Liver (tissue), 9 donors: ENCODE data around the gene PRIMPOL. TPM values are rescaled to one million over a fixed set of nuclear protein-coding genes. Genes with fewer than 3 reads are reported as not detected.

Experiments
- DNase-seq: peaks from one replicate; pipeline ENCODE4 v3.0.0-alpha.2; 2017; ENCODE audit warnings: low spot score
- H3K27ac ChIP-seq, 2 donors: one replicate each; pipeline ENCODE4 v1.7.0; 2013; ENCODE audit warnings: inconsistent platforms in 2 of 2, low read length in 2 of 2, control low read depth in 1 of 2, low read depth in 1 of 2, mild to moderate bottlenecking in 1 of 2
- H3K27me3 ChIP-seq, 4 donors: one replicate each; pipeline versions ENCODE4 v1.6.1 to v1.7.0; 2013; ENCODE audit warnings: low read length in 3 of 4, inconsistent platforms in 1 of 4, mild to moderate bottlenecking in 1 of 4, moderate library complexity in 1 of 4; ENCODE audit not compliant: control insufficient read depth in 4 of 4, insufficient read depth in 4 of 4
- H3K36me3 ChIP-seq, 4 donors: one replicate each; pipeline versions ENCODE4 v1.6.1 to v1.7.0; 2013; ENCODE audit warnings: low read length in 3 of 4, mild to moderate bottlenecking in 3 of 4, low read depth in 1 of 4, moderate library complexity in 1 of 4; ENCODE audit not compliant: control insufficient read depth in 4 of 4, insufficient read depth in 3 of 4
- H3K4me1 ChIP-seq, 4 donors: one replicate each; pipeline versions ENCODE4 v1.6.1 to v1.7.0; 2013; ENCODE audit warnings: low read length in 3 of 4, mild to moderate bottlenecking in 3 of 4, moderate library complexity in 1 of 4; ENCODE audit not compliant: control insufficient read depth in 4 of 4, insufficient read depth in 4 of 4
- H3K4me3 ChIP-seq, 3 donors: one replicate each; pipeline versions ENCODE4 v1.6.1 to v1.7.0; 2013; ENCODE audit warnings: low read length in 3 of 3, control low read depth in 1 of 3, low read depth in 1 of 3, mild to moderate bottlenecking in 1 of 3
- H3K9ac ChIP-seq, 2 donors: one replicate each; pipeline ENCODE4 v1.7.0; 2013; ENCODE audit warnings: low read length in 2 of 2, mild to moderate bottlenecking in 2 of 2, moderate library complexity in 2 of 2, control low read depth in 1 of 2, low read depth in 1 of 2
- H3K9me3 ChIP-seq, 4 donors: one replicate each; pipeline versions ENCODE4 v1.6.1 to v1.7.0; 2013; ENCODE audit warnings: low read length in 3 of 4; ENCODE audit not compliant: control insufficient read depth in 4 of 4
- CTCF ChIP-seq: fragments of 150-350 bp; IDR thresholded peaks from 2 replicates; pipeline ENCODE4 v1.5.1; 2017; ENCODE audit warnings: improper control_type of control experiment, low read depth, low read length; ENCODE audit not compliant: missing input control
- EGR1 ChIP-seq, 2 donors: IDR thresholded peaks; 2 replicates each; pipeline ENCODE4 v1.6.1; 2016 to 2018; ENCODE audit warnings: antibody characterized with exemption in 2 of 2, low read depth in 2 of 2
- FOXA1 ChIP-seq: IDR thresholded peaks from 2 replicates; pipeline ENCODE4 v1.6.1; 2016; ENCODE audit warnings: antibody characterized with exemption
- FOXA2 ChIP-seq: IDR thresholded peaks from 2 replicates; pipeline ENCODE4 v1.6.1; 2016; ENCODE audit warnings: antibody characterized with exemption
- GABPA ChIP-seq, 2 donors: IDR thresholded peaks in 1 of 2; conservative IDR thresholded peaks in 1 of 2; 2 replicates each; pipeline ENCODE4 v1.6.1; 2016; ENCODE audit warnings: antibody characterized with exemption in 2 of 2, mild to moderate bottlenecking in 1 of 2, moderate library complexity in 1 of 2
- HNF4A ChIP-seq, 2 donors: conservative IDR thresholded peaks; 2 replicates each; pipeline ENCODE4 v1.6.1; 2016; ENCODE audit warnings: antibody characterized with exemption in 2 of 2, mild to moderate bottlenecking in 2 of 2
- HNF4G ChIP-seq: IDR thresholded peaks from 2 replicates; pipeline ENCODE4 v1.6.1; 2016; ENCODE audit warnings: antibody characterized with exemption
- JUND ChIP-seq, 2 donors: IDR thresholded peaks; 2 replicates each; pipeline ENCODE4 v1.6.1; 2016; ENCODE audit warnings: antibody characterized with exemption in 2 of 2
- MAX ChIP-seq: IDR thresholded peaks from 2 replicates; pipeline ENCODE4 v1.6.1; 2016; ENCODE audit warnings: antibody characterized with exemption
- NR2F2 ChIP-seq: IDR thresholded peaks from 2 replicates; pipeline ENCODE4 v1.6.1; 2016; ENCODE audit warnings: antibody characterized with exemption
- RAD21 ChIP-seq, 2 donors: IDR thresholded peaks; 2 replicates each; pipeline ENCODE4 v1.6.1; 2016; ENCODE audit warnings: antibody characterized with exemption in 2 of 2, mild to moderate bottlenecking in 2 of 2
- REST ChIP-seq: IDR thresholded peaks from 2 replicates; pipeline ENCODE4 v1.6.1; 2016; ENCODE audit warnings: antibody characterized with exemption, mild to moderate bottlenecking
- RXRA ChIP-seq, 2 donors: IDR thresholded peaks; 2 replicates each; pipeline ENCODE4 v1.6.1; 2017 to 2018; ENCODE audit warnings: antibody characterized with exemption in 2 of 2, mild to moderate bottlenecking in 1 of 2
- SP1 ChIP-seq: IDR thresholded peaks from 2 replicates; pipeline ENCODE4 v1.6.1; 2018; ENCODE audit warnings: antibody characterized with exemption, mild to moderate bottlenecking
- TAF1 ChIP-seq: conservative IDR thresholded peaks from 2 replicates; pipeline ENCODE4 v1.6.1; 2016; ENCODE audit warnings: antibody characterized with exemption, mild to moderate bottlenecking
- YY1 ChIP-seq: IDR thresholded peaks from 2 replicates; pipeline ENCODE4 v1.6.1; 2016; ENCODE audit warnings: antibody characterized with exemption, mild to moderate bottlenecking
- ZBTB33 ChIP-seq: IDR thresholded peaks from 2 replicates; pipeline ENCODE4 v1.6.1; 2016; ENCODE audit warnings: antibody characterized with exemption
- WGBS: extraction: QIAGEN DNeasy Blood & Tissue Kit; methylation state at CpG from one replicate; pipeline ENCODE4 v1.1.7; 2013; 5-methylcytosine and 5-hydroxymethylcytosine counted together
- polyA plus RNA-seq, 2 donors: library from polyadenylated mRNA; stranded (reverse) in 1 of 2; unstranded in 1 of 2; fragments of 200-250 nt in 1 of 2; fragments of >200 nt in 1 of 2; fragmentation: Nextera tagmentation in 1 of 2; extraction: Ambion mirVana in 1 of 2; gene quantifications; one replicate each; pipeline versions ENCODE4 v1.2.1 to v1.2.3, GENCODE V29; 2013 to 2015
- total RNA-seq, 2 donors: library from RNA; depleted of rRNA; stranded (reverse); fragments of >200 nt; gene quantifications; one replicate each; pipeline ENCODE4 v1.2.3, GENCODE V29; 2014
- TF ChIP-seq, protein P1 (sequence below): IDR thresholded peaks from 2 replicates; pipeline ENCODE4 v1.6.1; 2016; ENCODE audit warnings: antibody characterized with exemption
- donor health status: healthy.
- donor health status: healthy.
- donor health status: healthy.
- donor health status: healthy.
- donor health status: healthy.

The PRIMPOL gene
- total and polyA plus RNA-seq, 4 donors, result 2.2 to 7.3 (median 5.5) TPM

DNA sequence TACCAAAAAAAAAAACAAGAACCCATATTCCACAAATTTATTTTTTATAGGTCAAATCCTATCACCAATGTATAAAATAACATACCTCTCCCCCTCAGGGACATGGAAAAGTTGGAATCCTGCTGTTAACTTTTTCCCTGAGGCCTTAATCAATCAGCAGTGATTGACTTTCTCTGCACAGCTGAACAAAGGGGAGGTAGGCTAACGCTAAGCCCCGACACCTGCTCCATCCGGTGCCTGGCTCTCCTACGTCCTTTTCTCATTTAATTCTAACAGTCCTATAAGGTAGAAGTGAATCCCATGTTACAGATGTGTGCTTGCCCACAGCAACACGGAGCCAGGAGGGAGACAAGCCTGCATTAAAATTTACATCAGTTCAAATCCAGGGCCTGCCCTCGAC is 81.5 kb downstream of the PRIMPOL start:
- Histone ChIP-seq H3K36me3 (no peaks in the 10 kb centered on the region), H3K9me3 (no peaks in the 10 kb centered on the region), H3K27me3 (no peaks in the 10 kb centered on the region), H3K27ac (no peak overlapping the region), H3K9ac (no peak overlapping the region), H3K4me1 (peaks cover 0 to 14% (median 11%) of the 10 kb centered on the region in 4 donors), H3K4me3 (no peak overlapping the region)
- WGBS, result 93% methylated on average over 6 of the region's 6 CpGs
- TF ChIP-seq HNF4G, result no peak
- no peak for TF ChIP-seq JUND (IDR thresholded peaks at IDR 0.05)
- TF ChIP-seq GABPA (IDR thresholded peaks at IDR 0.05 in 1 of 2, conservative IDR thresholded peaks at IDR 0.05 in 1 of 2), result no peak
- TF ChIP-seq ZBTB33, result no peak
- TF ChIP-seq NR2F2, result no peak
- no peak for TF ChIP-seq MAX
- no peak for TF ChIP-seq HNF4A (conservative IDR thresholded peaks at IDR 0.05)
- no peak for TF ChIP-seq YY1
- no peak for TF ChIP-seq FOXA2
- TF ChIP-seq TAF1, result no peak
- TF ChIP-seq FOXA1, result no peak
- no peak for TF ChIP-seq EGR1 (IDR thresholded peaks at IDR 0.05; ENCODE audit: low read depth in 2 of 2)
- TF ChIP-seq SP1, result no peak
- no peak for TF ChIP-seq REST
- no peak for TF ChIP-seq RAD21 (IDR thresholded peaks at IDR 0.05)
- TF ChIP-seq, protein P1, sequence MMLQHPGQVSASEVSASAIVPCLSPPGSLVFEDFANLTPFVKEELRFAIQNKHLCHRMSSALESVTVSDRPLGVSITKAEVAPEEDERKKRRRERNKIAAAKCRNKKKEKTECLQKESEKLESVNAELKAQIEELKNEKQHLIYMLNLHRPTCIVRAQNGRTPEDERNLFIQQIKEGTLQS, result no peak
- no peak for TF ChIP-seq RXRA (IDR thresholded peaks at IDR 0.05)
- no peak for TF ChIP-seq CTCF
- no peak for DNase-seq
